Endothelial cell of umbilical vein (primary cell): ENCODE measurements around the gene EIF3C.
"Not testable (repeated sequence)": the region's sequence is repeated elsewhere in the genome, so short reads cannot be mapped to it uniquely, and the experiment has no call there.

Source experiments
- CTCF ChIP-seq, 2 donors: IDR thresholded peaks; 1 replicate in 1 of 2; 2 replicates in 1 of 2; pipeline ENCODE4 v1.5.1; 2011; ENCODE audit warnings: low read length in 2 of 2, mild to moderate bottlenecking in 2 of 2, moderate library complexity in 2 of 2, control low read depth in 1 of 2, inconsistent platforms in 1 of 2, low read depth in 1 of 2; ENCODE audit not compliant: insufficient read depth in 1 of 2; ENCODE audit errors: extremely low read depth in 1 of 2
- EZH2 ChIP-seq: IDR thresholded peaks from 2 replicates; pipeline ENCODE4 v1.6.1; 2012; ENCODE audit warnings: borderline replicate concordance, low read depth, mild to moderate bottlenecking, moderate library complexity, low read length, inconsistent platforms; ENCODE audit not compliant: severe bottlenecking
- GATA2 ChIP-seq: IDR thresholded peaks from 2 replicates; pipeline ENCODE4 v1.7.0; 2011; ENCODE audit warnings: low read depth, mild to moderate bottlenecking, moderate library complexity, mixed read lengths, low read length; ENCODE audit not compliant: insufficient read length, insufficient read depth
- POLR2A ChIP-seq: IDR thresholded peaks from 2 replicates; pipeline ENCODE4 v1.6.1; 2012; ENCODE audit warnings: low read depth, mild to moderate bottlenecking, control low read depth, low read length
- POLR2AphosphoS5 ChIP-seq: IDR thresholded peaks from 2 replicates; pipeline ENCODE4 v1.6.1; 2012; ENCODE audit warnings: low read depth, mild to moderate bottlenecking, control low read depth, low read length, moderate library complexity; ENCODE audit not compliant: insufficient read depth

DNA sequence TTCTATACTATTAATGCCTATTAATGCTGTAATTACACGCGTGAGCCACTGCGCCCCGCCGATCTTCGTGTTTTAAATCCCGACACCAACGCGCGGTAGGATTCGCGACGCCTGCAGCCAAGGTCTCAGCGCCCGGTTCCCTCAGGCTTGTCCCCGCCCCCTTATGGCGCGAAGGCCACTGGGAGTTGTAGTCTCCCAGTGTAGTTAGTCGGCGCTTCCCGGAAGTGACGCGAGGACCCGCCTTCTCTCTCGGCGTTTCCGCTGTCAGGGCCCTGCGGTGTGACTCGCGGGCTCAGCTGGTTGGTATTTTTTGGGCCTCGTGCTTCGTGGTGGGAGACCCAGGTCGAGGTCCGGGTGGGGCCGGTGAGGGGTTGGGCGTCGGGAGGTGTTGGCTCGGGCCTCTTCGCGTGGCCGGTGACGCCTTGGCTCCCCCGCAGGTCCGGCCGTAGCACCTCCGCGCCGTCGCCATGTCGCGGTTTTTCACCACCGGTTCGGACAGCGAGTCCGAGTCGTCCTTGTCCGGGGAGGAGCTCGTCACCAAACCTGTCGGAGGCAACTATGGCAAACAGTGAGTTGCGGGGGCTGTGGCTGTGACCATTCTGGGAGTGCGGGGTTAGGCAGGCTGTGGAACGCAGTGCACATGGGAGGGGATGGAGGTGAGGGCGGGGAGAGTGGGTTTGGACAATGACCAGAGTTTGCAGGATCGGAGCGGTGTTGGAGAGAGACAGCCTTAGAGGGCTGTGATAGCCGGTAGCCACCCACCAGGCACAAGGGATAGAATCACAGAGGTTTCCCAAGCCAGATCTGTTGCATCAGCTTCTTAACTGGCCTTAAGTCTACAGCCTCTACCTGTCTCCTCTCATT lies at the start of gene EIF3C:
- not testable (repeated sequence) for TF ChIP-seq CTCF (IDR thresholded peaks at IDR 0.05; ENCODE audit: extremely low read depth in 1 of 2, insufficient read depth in 1 of 2, low read depth in 1 of 2, low read length in 2 of 2); POLR2AphosphoS5; GATA2; EZH2; POLR2A
